ENCODE results near the gene SVBP.
A peak's percentile ranks its signal among the peaks of the same experiment; 100 is the strongest.
"Not testable (repeated sequence)": the region's sequence is repeated elsewhere in the genome, so short reads cannot be mapped to it uniquely, and the experiment has no call there.

The SVBP gene

DNA sequence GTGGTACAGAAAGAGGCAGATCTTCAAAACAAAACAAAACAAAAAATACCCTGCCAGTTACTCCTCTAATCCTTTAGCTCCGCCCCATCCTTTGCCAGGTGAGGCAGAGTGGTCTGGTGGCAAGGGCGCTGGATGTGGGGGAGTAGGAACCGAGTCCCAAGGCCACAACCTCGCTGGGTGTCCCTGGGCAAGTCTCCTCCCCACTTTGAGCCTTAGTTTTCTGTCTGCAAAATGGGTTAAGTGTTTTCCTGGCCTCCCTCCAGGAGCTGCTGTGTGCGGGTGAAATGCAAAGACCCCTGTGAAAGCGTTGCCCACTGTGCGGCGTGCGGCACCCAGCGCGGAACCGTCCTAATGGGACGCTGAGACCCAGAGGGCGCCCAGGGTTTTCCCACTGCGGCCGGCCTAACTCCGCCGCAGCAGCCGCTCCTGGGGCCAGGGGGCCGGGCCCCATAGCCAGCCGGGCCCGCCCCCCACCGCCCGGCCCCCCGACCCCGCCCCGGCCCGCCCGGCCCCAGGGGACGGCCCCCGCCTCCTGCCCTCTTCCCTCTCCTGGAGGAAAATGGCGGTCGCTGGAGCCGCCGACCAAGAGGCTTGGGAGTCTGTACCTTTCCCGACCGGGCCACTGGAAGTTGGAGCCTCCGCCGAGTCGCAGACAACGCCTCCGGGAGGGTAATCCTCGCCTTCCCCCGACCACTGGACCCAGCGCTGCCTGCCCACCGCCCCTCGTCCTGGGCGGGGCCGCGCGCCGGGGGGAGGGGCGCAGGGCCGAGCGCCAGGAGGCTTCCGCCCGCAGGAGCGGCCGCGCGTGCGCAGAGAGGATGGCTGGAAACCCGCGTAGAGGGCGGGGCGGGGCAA is at the start of gene SVBP, which contains the start of gene ERMAP:
TSS of gene SVBP (minus strand) at position 813 of the 855 bp plus-strand sequence. CDS start 853 bp downstream, outside the sequence.
TSS of gene ERMAP (plus strand) at position 538 of the 855 bp plus-strand sequence. CDS start 13,327 bp downstream, outside the sequence.
- peak; percentile 92 to 93 for DNase-seq

- no peak for DNase-seq
Measured at GRCh38 chr1:42866549-42866948, 49.4 kb upstream of the SVBP start.

GRCh38 chr1:42861014-42861399 is 43.8 kb upstream of the SVBP start:
- no peak for DNase-seq

DNA sequence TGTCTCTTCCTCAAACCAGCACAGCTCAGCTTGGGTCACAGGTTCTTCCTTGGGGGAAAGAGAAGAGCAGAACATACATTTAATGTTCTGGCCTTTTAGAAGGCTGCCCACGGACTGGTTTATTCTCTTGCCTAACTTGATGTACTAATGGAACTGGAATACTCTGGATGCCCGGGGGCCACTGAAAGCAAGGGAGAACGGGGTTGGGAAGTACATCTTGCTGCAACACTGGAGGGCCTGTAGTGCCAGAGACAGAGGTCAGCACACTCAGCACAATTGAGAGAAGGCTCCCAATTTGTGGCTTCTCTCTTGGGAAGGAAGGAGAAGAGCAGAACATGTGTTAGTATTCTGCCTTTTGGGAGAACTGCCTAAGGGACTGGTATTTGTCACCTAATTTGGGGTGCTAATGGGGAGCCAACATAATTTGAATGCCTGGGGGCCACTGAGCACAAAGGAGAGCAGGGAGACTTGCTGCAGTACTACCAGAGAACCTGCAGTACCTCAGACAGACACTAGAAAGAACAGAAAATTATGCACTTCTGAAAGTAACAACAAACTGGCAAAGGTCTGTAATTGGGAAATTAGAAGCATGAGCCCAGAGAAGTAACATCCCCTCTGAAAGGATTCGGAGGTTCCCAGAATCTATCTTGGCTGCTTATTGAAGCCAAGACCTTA is 43.3 kb upstream of the SVBP start:
- DNase-seq: no peak

DNA sequence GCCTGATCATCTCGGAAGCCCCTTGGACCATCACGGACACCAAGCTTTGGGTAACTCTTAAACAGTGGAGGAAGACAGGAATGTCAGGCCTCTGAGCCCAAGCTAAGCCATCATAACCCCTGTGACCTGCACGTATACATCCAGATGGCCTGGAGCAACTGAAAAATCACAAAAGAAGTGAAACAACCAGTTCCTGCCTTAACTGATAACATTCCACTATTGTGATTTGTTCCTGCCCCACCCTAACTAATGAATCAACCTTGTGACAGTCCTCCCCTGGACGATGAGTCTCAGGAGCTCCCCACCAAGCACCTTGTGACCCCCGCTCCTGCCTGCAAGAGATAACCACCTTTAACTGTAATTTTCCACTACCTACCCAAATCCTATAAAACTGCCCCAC is 42.2 kb upstream of the SVBP start:
- not testable (repeated sequence) for DNase-seq

DNA sequence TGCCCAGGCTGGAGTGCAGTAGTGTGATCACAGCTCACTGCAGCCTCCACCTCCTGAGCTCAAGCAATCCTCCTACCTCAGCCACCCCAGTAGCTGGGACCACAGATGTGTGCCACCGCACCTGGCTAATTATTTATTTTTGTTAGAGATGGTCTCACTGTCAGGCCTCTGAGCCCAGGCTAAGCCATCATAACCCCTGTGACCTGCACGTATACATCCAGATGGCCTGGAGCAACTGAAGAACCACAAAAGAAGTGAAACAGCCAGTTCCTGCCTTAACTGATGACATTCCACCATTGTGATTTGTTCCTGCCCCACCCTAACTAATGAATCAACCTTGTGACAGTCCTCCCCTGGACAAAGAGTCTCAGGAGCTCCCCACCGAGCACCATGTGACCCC is 39.4 kb upstream of the SVBP start:
- DNase-seq: not testable (repeated sequence)

- no peak for DNase-seq
Measured at GRCh38 chr1:42853116-42853884, 36.1 kb upstream of the SVBP start.

DNA sequence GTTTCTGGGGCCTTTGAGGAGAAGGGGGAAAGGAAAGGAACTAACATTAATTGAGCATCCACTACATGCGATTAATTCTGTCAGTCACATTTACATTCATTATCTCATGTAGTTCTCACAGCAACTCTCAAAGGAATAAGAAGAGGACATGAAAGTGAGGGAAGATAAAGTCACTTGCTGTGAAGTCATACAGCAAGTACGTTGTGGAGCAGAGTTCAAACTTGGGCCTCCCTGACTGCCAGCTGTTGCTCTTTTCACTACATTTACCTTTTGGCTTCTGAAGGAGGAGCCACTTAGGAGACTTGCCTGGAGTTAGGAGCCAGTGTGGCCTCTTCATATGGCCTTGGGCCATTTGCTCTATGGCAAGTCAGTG is 35.4 kb upstream of the SVBP start:
- DNase-seq: no peak

GRCh38 chr1:42851960-42852607 is 34.9 kb upstream of the SVBP start:
- no peak for DNase-seq

- peak in 1 of 2 donors; percentile 1 for DNase-seq
Measured at GRCh38 chr1:42851420-42851819, 34.2 kb upstream of the SVBP start.

DNA sequence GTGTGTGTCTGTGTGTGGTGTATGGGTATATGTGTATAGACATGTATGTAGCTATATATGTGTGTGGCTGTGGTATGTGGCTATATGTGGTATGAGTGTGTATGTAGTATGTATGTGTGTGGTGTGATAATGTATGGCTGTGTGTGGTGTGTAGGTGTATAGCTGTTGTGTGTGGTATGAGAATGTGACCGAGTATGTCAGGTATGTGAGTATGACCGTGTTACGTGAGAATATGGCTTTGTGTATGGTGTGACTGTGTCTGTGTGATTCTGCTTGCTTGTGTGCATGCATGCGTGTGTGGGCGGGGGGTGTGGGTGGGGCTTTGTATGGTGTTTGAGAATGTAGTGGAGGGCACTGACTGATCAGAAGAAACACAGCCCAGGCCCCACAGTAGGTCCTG is 32.7 kb upstream of the SVBP start:
- no peak for DNase-seq

GRCh38 chr1:42848823-42849537 is 31.8 kb upstream of the SVBP start:
- DNase-seq: no peak

GRCh38 chr1:42847721-42848460 is 30.7 kb upstream of the SVBP start:
- DNase-seq: no peak

GRCh38 chr1:42847111-42847595 is 30.0 kb upstream of the SVBP start:
- DNase-seq: no peak

GRCh38 chr1:42846257-42847110 is 29.3 kb upstream of the SVBP start, which contains the start of gene ZNF691:
ZNF691 (plus strand) TSS chr1:42846613; CDS start chr1:42849659, 3,046 bp downstream.
- peak; percentile 92 to 93 for DNase-seq

DNA sequence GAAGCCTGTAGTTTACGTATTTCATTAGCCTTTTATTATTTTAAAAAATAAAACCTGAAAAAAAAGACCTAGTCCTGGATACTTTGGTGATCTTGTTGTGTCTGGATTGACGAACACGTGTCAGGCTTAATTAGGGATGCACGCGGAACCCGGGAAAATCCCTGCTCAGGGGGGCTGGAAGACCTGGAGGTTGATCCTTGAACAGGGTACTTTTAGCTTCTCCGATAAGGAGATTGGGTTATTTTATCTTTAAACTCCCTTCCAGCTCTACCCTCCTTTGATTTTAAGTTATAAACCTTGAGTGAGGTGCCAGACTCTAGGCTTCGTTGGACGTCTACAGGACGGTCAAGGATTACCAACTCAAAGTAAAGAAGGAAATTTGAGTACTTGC is 28.7 kb upstream of the SVBP start:
- DNase-seq: no peak

DNA sequence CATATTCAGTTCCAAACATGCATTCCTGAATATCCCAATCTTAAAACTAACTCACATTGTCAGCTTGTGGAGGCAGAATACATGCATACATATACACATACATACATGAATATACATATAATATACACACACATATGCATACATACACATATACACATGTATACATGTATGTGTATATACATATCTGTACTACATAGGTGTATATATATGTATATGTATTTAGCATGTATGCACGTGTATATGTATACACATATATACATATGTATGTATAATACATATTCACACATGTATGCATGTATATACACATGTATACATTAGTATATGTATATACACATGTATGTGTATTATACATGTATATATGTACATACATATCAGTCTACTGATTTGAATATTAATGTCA is 28.0 kb upstream of the SVBP start:
- no peak for DNase-seq

- no peak for DNase-seq
Measured at GRCh38 chr1:42844592-42845140, 27.5 kb upstream of the SVBP start.

GRCh38 chr1:42841440-42842147 is 24.4 kb upstream of the SVBP start:
- no peak for DNase-seq
